Embryonic facial prominence (tissue), 1 donor: ENCODE results near the gene ILF2.
"Not testable (repeated sequence)": the region's sequence is repeated elsewhere in the genome, so short reads cannot be mapped to it uniquely, and the experiment has no call there.

Experiments
- DNase-seq: peaks from one replicate; pipeline ENCODE4 v3.0.0-alpha.2; 2016; ENCODE audit errors: extremely low spot score

The ILF2 gene

GRCh38 chr1:153670859-153671627 lies at the start of gene ILF2:
Gene ILF2 (minus strand): TSS chr1:153670993. CDS start chr1:153670922, 71 bp downstream.
- peak; percentile 100 for DNase-seq

DNA sequence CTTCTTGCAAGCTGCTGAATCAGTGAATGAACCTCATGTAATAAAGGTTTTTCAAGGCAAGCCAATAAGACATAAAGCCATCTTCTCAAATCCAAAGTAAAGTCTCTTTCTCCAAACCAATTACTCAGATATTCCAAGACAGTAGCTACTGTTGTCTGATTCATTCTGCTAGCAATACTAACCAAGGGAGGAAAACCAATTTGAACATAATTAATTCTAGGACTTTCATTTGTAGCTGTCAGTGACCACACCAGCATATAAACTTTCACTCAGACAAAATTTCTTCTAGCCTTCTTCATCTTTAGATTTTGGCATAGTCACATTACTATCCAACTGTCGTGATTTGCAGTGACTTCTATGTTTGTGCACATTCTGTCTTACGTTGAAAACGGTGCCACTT lies 46.5 kb upstream of the ILF2 start:
- no peak for DNase-seq

DNA sequence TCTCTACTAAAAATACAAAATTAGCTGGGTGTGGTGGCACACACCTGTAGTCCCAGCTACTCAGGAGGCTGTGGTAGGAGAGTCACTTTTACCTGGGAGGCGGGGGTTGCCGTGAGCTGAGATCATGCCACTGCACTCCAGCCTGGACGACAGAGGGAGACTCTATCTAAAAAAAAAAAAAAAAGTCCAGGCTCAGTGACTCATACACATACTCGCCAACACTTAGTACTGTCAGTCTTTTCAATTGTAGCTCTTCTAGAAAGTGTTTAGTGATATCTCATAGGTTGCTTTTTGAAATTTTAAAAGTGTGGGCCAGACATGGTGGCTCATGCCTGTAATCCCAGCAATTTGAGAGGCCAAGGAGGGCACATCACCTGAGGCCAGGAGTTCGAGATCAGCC lies 45.4 kb upstream of the ILF2 start:
- DNase-seq: not testable (repeated sequence)

- no peak for DNase-seq
Observed at GRCh38 chr1:153711026-153711425, 40.2 kb upstream of the ILF2 start.

- DNase-seq: no peak
Observed at GRCh38 chr1:153705484-153705883, 34.7 kb upstream of the ILF2 start.

DNA sequence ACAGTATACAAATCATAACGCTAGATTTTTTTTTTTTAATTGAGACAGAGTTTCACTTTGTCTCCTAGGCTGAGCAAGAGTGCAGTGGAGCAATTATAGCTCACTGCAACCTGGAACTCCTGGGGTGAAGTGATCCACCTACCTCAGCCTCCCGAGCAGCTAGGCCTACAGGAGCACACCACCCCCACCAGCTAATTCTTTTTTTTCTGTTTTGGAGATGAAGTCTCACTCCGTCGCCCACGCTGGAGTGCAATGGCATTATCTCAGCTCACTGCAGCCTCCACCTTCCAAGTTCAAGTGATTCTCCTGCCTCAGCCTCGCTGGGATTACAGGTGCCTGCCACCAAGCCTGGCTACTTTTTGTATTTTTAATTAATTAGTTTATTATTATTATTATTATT lies 29.0 kb upstream of the ILF2 start:
- DNase-seq: no peak

DNA sequence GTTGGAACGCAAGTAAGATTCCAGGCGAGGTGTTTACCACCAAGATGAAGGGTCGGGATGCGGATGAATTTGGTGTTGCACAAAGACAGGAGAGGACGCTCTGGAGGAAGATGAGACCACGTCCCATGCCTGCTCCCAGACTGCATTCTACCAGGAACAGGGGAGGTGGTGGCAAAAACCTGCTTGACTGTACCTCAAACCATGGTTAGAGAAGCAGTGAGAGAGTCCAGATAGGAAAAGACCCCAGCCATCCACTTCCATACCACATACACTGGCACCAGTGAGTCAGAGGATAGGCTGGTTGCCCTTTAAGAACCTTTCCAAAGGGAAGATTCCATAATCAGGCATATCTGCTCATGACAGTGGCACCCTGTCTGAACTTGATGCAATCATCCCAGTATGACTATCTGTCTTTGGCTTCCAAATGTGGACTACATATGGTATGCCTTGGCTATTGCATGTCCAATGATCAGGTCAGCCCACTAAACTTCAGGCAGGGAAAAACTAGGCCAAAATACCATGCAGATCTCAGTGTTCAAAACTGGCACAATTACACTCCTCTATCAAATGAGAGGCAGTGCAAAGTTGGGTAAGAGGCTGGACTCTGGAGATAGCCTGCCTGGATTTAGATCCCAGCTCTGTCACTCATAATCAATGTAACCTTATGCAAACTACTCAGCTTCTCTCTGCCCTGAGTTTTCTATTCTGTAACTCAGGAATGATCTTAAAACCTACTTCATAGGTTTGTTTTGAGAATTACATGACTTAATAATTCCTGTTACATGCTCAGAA lies 28.3 kb upstream of the ILF2 start:
- no peak for DNase-seq

DNA sequence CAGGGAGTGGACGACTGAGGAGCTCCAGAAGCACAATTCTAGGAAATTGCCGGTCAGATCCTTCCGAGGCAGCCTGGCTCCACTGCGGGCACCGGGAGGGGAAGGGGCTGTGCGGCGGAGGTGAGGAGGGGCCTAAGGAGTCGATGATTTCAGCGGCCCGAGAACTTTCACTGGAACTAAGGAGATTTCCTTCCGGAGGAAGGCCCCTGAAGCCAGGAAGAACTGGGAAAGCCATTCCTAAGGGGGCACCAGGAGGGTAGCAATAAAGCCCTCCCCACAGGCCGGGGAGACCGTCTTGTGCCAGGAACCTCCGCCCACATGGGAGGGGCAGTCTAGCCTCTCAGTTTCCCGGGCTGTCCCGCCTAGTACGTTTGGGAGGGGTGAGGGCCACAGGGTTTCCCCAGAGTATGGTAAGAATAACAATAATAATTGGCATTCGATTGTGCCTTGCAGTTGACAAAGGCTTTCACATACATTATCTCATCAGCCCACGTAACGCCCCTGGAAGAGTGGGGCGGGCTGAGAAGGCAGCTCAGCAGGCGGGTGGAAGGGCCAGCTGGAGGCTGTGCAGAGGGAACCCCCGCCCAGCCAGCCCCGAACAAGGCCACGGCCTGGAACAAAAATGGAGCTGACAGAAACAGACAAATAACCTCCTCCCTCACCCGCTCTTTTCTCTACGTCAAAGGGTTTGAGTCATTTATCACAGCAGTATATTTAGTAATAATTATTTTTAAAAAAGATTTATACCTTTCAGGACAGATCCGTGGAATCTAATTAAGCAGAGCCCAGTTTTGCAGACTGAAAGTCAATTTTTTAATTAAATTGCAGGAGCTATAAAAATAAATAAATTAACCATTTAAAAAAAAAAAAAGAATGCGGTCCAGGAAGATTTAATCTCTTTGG lies 27.5 kb upstream of the ILF2 start:
- DNase-seq: no peak

GRCh38 chr1:153697191-153698019 lies 26.6 kb upstream of the ILF2 start:
- DNase-seq: no peak

GRCh38 chr1:153696741-153697140 lies 25.9 kb upstream of the ILF2 start:
- no peak for DNase-seq

DNA sequence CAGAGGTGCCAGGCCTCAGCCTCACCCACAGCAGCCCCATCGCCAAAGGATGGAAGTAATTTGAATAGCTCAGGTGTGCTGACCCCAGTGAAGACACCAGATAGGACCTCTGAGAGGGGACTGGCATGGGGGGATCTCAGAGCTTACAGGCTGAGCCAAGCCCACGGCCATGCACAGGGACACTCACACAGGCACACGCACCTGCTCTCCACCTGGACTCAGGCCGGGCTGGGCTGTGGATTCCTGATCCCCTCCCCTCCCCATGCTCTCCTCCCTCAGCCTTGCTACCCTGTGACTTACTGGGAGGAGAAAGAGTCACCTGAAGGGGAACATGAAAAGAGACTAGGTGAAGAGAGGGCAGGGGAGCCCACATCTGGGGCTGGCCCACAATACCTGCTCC lies 22.7 kb upstream of the ILF2 start:
- no peak for DNase-seq

GRCh38 chr1:153688736-153689328 lies 18.0 kb upstream of the ILF2 start:
- DNase-seq: no peak

GRCh38 chr1:153688276-153688675 lies 17.5 kb upstream of the ILF2 start:
- DNase-seq: no peak

GRCh38 chr1:153687346-153688125 lies 16.7 kb upstream of the ILF2 start:
- DNase-seq: no peak

- DNase-seq: no peak
Observed at GRCh38 chr1:153685544-153686340, 14.9 kb upstream of the ILF2 start.

GRCh38 chr1:153684892-153685291 lies 14.1 kb upstream of the ILF2 start:
- no peak for DNase-seq

DNA sequence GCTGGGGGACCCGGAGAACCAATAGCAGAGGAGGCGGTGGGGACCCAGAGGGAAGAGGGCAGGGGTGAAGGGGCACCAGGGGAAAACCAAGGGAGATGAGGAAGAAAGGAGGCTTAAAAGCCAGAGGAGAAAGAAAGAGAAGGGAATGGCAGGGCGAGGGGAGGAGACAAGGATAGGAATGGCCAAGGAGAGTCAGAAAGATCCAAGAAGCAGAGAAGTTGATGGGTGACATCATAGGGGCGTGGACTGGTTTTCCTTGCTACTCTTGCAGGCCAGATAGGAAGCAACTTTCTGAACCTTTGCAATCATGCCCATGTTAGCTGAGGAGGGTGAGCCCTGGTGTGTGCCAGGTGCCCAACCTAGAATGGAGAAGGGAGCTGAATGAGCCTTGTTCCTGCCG lies 13.1 kb upstream of the ILF2 start:
- DNase-seq: no peak

- no peak for DNase-seq
Observed at GRCh38 chr1:153682730-153683129, 11.9 kb upstream of the ILF2 start.

- DNase-seq: no peak
Observed at GRCh38 chr1:153680120-153680403, 9.3 kb upstream of the ILF2 start.
